HG03045 (cell line): Measurements from ENCODE around the gene ERC2.
"Not testable (repeated sequence)": the region's sequence is repeated elsewhere in the genome, so short reads cannot be mapped to it uniquely, and the experiment has no call there.

Experiments
- ATAC-seq: cut with Tn5 transposase; IDR thresholded peaks from one replicate; pipeline ENCODE4 v1.9.1; 2021; ENCODE audit warnings: mild to moderate bottlenecking, moderate library complexity; ENCODE audit not compliant: unreplicated experiment

Gene ERC2

GRCh38 chr3:56022619-56023018 is 445.6 kb downstream of the ERC2 start:
- ATAC-seq: no peak

- ATAC-seq: no peak
Observed at GRCh38 chr3:56019490-56020146, 448.6 kb downstream of the ERC2 start.

GRCh38 chr3:56015374-56015773 is 452.9 kb downstream of the ERC2 start:
- ATAC-seq: not testable (repeated sequence)

GRCh38 chr3:56012721-56013120 is 455.5 kb downstream of the ERC2 start:
- ATAC-seq: no peak

GRCh38 chr3:56005196-56005805 is 463.0 kb downstream of the ERC2 start:
- ATAC-seq: no peak

GRCh38 chr3:56003129-56003528 is 465.1 kb downstream of the ERC2 start:
- no peak for ATAC-seq

DNA sequence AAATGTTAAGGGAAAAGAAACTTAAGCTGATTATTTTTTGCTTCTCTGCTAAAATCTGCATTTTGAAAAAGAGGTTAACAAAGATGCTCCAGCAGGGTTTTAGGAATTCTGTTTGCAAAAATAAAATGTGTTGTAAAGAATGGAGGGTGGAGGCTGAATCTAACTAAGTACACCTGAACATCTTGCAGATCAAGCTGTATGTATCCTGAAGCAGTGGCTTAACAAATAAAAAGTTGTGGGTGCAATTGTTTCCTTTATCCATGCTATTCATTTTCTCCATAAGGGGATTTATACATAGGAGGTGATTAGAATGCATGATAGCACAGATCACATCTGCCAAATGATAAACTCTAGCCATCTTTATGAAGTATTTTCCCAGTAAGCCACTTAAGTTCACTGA is 466.3 kb downstream of the ERC2 start:
- ATAC-seq: no peak

GRCh38 chr3:56001537-56001936 is 466.7 kb downstream of the ERC2 start:
- ATAC-seq: no peak

GRCh38 chr3:55989366-55989765 is 478.9 kb downstream of the ERC2 start:
- ATAC-seq: no peak

- ATAC-seq: no peak
Observed at GRCh38 chr3:55988905-55989304, 479.4 kb downstream of the ERC2 start.

GRCh38 chr3:55984626-55985025 is 483.6 kb downstream of the ERC2 start:
- ATAC-seq: no peak

DNA sequence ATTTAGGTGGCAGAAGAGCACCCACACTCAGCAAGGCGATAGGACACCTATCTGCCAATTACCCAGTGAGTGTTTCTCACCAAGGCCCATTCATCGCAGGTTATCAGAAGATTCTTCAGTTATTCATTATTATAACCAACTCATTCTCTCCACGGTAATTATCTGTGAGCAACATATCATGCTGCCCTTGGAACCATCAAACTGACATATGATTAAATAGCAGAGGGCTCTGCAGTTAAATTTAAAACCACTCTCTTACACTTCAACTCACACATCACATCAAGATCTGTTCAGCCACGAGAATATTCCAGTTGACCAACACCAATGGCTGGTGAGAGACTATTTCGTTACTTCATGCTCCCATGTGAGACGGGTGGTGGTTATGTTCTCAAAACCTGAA is 489.3 kb downstream of the ERC2 start:
- ATAC-seq: no peak

DNA sequence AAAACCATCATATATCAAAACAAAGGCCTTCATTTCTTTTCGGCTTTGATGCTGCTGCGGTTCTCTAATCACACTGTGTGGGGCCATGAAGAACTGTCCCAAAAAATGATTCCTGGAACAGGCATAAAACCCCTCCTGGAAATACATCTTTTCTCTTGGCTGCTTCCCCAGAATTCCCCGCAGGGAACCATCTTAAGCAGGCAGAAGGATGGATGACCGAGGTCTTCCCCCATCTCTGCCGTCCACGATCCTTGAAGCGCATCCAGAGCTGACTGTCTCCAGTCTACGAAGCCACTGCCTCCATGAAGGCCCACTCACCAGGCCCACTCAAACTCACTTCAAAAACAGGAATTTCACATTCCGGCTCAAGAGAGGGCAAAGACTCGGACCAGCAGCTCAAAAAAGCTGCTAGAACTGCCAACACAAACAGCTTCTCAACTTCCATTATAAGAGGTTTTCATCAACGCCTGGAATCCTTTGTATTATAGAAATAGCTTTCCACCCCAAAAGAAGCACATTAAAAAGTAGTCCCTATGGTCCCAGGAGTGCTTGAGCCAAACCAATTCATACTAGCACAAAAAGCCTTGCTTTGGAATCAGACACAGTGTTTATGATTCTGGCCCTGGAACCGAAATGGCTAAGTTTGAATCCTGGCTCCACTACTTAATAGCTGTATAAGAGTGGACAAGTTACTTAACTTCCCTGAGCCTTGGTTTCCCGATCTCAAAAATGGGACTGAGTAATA is 493.7 kb downstream of the ERC2 start:
- no peak for ATAC-seq

- ATAC-seq: no peak
Observed at GRCh38 chr3:55969634-55970033, 498.6 kb downstream of the ERC2 start.

DNA sequence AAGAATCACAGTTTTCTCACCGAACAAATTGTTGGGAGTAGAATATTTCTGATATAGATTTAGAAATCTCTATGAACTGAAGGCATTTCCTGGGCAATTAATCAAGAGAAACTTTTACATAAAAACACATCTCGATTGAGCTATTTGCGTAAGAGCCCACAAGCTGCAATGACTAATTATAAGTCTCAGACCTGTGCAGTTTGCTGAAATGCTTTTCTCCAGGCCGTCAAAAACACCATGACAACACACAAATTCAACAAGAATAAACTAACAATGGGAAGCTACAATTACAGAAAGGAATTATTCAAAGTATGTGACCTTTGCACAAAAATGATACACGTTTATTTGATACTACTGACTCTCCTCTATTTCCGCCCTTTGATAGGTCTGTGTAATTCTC is 499.9 kb downstream of the ERC2 start:
- no peak for ATAC-seq

- no peak for ATAC-seq
Observed at GRCh38 chr3:55966566-55966965, 501.7 kb downstream of the ERC2 start.

- ATAC-seq: no peak
Observed at GRCh38 chr3:55965776-55966175, 502.5 kb downstream of the ERC2 start.

DNA sequence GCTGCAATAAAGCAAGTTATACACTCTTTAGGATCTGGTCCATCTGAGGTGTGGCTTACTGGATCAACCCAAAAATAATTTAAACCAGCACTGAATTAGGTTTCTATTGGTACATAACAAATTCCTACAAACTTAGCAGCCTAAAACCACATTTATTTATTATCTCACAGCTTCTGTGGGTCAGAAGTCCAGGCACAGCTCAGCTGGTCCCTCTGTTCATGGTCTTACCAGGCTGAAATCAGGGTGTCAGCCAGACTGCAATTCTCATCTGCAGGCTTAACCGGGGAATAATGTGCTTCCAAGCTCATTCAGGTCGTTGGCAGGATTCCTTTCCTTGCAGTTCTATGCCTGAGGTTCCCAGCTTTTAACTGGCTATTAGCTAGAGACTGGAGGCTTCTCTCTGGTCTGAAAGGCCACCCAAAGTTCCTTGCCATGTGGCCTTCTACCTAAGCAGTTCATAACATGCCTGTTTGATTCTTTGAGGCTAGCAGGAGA is 503.7 kb downstream of the ERC2 start:
- no peak for ATAC-seq

DNA sequence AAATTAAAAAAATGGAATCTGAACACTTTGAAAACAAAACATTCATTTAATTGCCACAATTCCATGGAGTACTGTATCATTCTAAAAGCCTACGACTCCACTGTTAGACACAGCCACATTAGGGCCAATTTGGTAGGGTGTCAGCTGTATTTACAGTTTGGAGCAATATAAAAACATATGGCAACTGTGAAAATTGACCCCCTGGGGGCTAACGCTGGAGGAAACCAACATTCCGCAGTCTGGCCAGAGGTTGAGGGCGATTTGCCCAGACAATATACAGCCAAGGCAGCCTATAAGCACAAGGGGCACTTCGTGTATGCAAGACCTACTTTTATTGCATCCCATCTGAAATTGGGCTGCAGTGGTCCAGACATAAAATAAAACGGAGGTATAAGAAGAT is 504.7 kb downstream of the ERC2 start:
- no peak for ATAC-seq

GRCh38 chr3:55959471-55960080 is 508.7 kb downstream of the ERC2 start:
- ATAC-seq: no peak

DNA sequence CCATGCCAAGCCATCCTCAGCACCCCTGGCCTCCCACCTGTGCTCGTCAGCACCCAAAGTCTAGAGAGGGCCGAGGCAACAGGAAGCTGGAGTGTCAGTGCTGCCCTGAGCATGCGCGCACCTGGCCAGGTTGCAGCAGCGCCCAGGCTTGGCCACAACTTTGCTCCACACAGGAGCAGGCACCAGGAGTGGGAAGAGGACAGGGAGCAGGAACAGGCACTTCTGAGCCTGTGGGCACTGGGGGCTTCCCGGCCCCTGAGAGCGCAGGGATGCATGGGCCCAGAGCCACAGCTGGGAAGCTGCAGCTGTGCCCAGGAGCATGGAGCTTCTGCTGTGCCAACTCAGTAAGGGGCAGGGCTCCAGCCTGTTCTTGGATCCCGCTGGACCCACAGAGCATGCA is 509.7 kb downstream of the ERC2 start:
- ATAC-seq: no peak
